GM12892 (cell line): Measurements from ENCODE around the gene HNRNPM.

ENCODE experiments used
- POLR2A ChIP-seq: IDR thresholded peaks from 2 replicates; pipeline ENCODE4 v1.6.1; 2011; ENCODE audit warnings: low read depth, low read length, control low read depth
- POLR2AphosphoS5 ChIP-seq: IDR thresholded peaks from 2 replicates; pipeline ENCODE4 v1.6.1; 2011; ENCODE audit warnings: low read depth, low read length, control low read depth
- TAF1 ChIP-seq: IDR thresholded peaks from 2 replicates; pipeline ENCODE4 v1.6.1; 2011; ENCODE audit warnings: low read depth, mild to moderate bottlenecking, control low read depth, low read length, borderline replicate concordance

- no peak for TF ChIP-seq POLR2A
- no peak for TF ChIP-seq POLR2AphosphoS5
- no peak for TF ChIP-seq TAF1
Observed at GRCh38 chr19:8484331-8484894, 39.6 kb downstream of the HNRNPM start.
